Vagina (tissue), 2 donors: ENCODE results near the gene MAN1C1. TPM values are rescaled to one million over a fixed set of nuclear protein-coding genes. Genes with fewer than 3 reads are reported as not detected.
A peak's percentile ranks its signal among the peaks of the same experiment; 100 is the strongest.
"Not testable (repeated sequence)": the region's sequence is repeated elsewhere in the genome, so short reads cannot be mapped to it uniquely, and the experiment has no call there.

Experiments used
- DNase-seq, 2 donors: peaks; one replicate each; pipeline ENCODE4 v3.0.0-alpha.2; 2017; ENCODE audit errors: extremely low spot score in 2 of 2
- H3K27ac ChIP-seq: fragments of 200-600 bp; sonication (generic); one replicate; pipeline ENCODE4 v1.5.1; 2019
- H3K27me3 ChIP-seq: fragments of 200-600 bp; sonication (generic); one replicate; pipeline ENCODE4 v1.5.1; 2019
- H3K36me3 ChIP-seq, 2 donors: fragments of 200-600 bp; sonication (generic); one replicate each; pipeline ENCODE4 v1.5.1; 2017 to 2019
- H3K4me1 ChIP-seq: fragments of 200-600 bp; sonication (generic); one replicate; pipeline ENCODE4 v1.5.1; 2019
- H3K4me3 ChIP-seq, 2 donors: fragments of 200-600 bp; sonication (generic); 1 replicate in 1 of 2; 2 replicates in 1 of 2; pipeline ENCODE4 v1.5.1; 2016 to 2019
- H3K9me3 ChIP-seq: fragments of 200-600 bp; sonication (generic); one replicate; pipeline ENCODE4 v1.5.1; 2019
- POLR2A ChIP-seq, 2 donors: fragments of 450-650 bp; IDR thresholded peaks; one replicate each; pipeline ENCODE4 v1.6.1; 2017; ENCODE audit warnings: antibody characterized with exemption in 2 of 2, mild to moderate bottlenecking in 2 of 2, moderate library complexity in 2 of 2
- POLR2AphosphoS5 ChIP-seq, 2 donors: sonication (generic); formaldehyde crosslinking; IDR thresholded peaks; one replicate each; pipeline ENCODE4 v1.9.0; 2017; ENCODE audit warnings: antibody characterized with exemption in 2 of 2, mild to moderate bottlenecking in 2 of 2, low read depth in 1 of 2; ENCODE audit not compliant: insufficient read depth in 1 of 2
- intact Hi-C: fragments of 100-400 bp; cut with DNase I; formaldehyde crosslinking; loops from one replicate; pipeline ENCODE4 v1.15.1; 2023
- total RNA-seq: library from RNA; depleted of rRNA; stranded (reverse); fragments of >200 nt; gene quantifications from one replicate; pipeline ENCODE4 v1.2.3, GENCODE V29; 2016
- TF ChIP-seq, protein P1 (sequence below), 3 experiments: fragments of 450-650 bp in 2 of 3; fragments of 200-600 bp in 1 of 3; sonication (generic) in 1 of 3; IDR thresholded peaks; one replicate each; pipeline ENCODE4 v1.5.1; 2017 to 2019; ENCODE audit warnings: antibody characterized with exemption in 3 of 3, mild to moderate bottlenecking in 2 of 3, moderate library complexity in 2 of 3

The MAN1C1 gene
- total RNA-seq, 1 donor from 2014 or later: 31.4 TPM

DNA sequence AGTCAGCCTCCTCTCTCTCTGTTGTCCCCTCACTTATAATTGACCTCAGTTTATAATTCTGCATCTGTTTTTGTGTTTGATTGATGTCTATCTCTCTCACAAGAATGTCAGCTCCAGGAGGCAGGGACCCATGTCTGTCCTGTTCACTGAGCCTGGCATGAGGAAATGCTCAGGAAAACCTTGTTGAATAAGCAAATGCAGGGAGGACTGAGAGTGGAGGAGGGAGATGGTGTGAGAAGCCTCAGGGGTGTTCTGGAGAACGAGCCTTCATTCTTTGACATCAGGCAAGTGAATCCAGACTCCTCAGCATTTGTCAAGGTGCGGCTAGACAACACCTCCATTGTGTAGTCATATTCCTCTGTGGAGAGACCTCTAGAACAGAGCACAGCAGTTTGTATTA is 45.5 kb downstream of the MAN1C1 start:
- no peaks in the 10 kb centered on the region for H3K36me3 ChIP-seq
- DNase-seq: peak in 1 of 2 donors; percentile 49
- TF ChIP-seq, protein P1, sequence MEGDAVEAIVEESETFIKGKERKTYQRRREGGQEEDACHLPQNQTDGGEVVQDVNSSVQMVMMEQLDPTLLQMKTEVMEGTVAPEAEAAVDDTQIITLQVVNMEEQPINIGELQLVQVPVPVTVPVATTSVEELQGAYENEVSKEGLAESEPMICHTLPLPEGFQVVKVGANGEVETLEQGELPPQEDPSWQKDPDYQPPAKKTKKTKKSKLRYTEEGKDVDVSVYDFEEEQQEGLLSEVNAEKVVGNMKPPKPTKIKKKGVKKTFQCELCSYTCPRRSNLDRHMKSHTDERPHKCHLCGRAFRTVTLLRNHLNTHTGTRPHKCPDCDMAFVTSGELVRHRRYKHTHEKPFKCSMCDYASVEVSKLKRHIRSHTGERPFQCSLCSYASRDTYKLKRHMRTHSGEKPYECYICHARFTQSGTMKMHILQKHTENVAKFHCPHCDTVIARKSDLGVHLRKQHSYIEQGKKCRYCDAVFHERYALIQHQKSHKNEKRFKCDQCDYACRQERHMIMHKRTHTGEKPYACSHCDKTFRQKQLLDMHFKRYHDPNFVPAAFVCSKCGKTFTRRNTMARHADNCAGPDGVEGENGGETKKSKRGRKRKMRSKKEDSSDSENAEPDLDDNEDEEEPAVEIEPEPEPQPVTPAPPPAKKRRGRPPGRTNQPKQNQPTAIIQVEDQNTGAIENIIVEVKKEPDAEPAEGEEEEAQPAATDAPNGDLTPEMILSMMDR (IDR thresholded peaks at IDR 0.05): no peak
- TF ChIP-seq POLR2AphosphoS5 (IDR thresholded peaks at IDR 0.05; ENCODE audit: insufficient read depth in 1 of 2, low read depth in 1 of 2) (no peak), POLR2A (IDR thresholded peaks at IDR 0.05) (no peak)
- no peaks in the 10 kb centered on the region for H3K9me3 ChIP-seq
- H3K27me3 ChIP-seq: no peaks in the 10 kb centered on the region
- intact Hi-C loops: no loop called here
- H3K27ac ChIP-seq: no peak overlapping the region
- H3K4me1 ChIP-seq: peaks cover 33% of the 10 kb centered on the region
- H3K4me3 ChIP-seq: no peak overlapping the region

DNA sequence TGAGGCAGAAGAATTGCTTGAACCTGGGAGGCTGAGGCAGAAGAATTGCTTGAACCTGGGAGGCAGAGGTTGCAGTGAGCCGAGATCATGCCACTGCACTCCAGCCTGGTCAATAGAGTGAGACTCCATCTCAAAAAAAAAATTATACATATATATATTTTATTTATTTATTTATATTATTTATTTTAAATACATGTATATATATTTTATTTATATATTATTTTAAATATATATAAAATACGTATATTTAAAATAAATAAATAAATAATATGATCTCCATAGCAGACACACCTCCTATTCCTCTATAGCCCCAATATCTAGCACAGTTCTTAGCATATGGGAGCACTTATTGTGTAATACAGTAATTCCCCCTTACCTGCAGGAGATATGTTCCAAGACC is 46.4 kb downstream of the MAN1C1 start:
- H3K36me3 ChIP-seq, H3K9me3 ChIP-seq, intact Hi-C loops, H3K4me3 ChIP-seq, H3K27me3 ChIP-seq, DNase-seq, H3K27ac ChIP-seq: not testable (repeated sequence)
- H3K4me1 ChIP-seq: peaks cover 30% of the 10 kb centered on the region

DNA sequence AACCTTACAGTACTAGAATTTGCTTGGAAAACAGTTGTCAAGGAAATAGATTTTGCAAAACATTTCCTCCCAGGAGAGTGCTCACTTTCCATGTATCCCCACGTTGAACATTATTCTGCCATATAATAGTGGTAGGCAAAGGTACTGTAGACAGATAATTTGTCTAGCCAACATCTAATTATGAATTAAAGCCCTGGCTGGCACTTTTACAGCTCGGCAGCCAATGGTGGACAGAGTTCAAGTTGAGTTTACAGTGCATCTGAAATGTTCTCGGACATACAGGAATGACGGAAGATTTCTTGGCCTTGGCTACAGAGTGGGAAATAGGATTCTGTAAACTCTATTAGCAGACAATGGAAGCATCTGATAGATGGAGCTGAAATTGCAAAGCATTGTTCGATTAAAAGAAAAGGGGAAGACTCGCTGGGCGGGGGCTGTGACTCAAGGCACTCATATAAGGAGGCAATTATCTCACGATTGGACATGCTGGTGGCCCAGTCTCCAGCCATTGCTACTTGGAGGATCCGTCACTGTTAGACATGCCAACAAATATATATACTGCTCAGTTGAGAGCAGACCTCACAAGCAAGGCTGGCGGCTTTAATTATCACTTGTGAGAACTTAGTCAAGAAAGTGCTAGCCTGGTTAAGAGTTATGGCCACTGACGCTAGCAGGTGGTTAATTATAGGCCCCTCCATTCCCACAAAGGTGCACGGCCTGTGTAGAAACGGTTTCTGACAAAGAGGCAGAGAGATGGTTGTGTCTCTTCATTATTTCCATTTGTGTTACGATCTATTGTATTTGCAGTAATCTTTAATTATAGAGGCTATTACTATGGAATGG is 48.0 kb downstream of the MAN1C1 start:
- intact Hi-C loops: no loop called here
- Histone ChIP-seq H3K27me3 (no peaks in the 10 kb centered on the region), H3K36me3 (no peaks in the 10 kb centered on the region), H3K4me1 (peaks cover 33% of the 10 kb centered on the region), H3K27ac (no peak overlapping the region), H3K4me3 (no peak overlapping the region), H3K9me3 (no peaks in the 10 kb centered on the region)
- TF ChIP-seq, protein P1 (IDR thresholded peaks at IDR 0.05): no peak
- TF ChIP-seq POLR2A (IDR thresholded peaks at IDR 0.05) (no peak), POLR2AphosphoS5 (IDR thresholded peaks at IDR 0.05; ENCODE audit: insufficient read depth in 1 of 2, low read depth in 1 of 2) (peak in 1 of 2 donors; percentile 66)
- no peak for DNase-seq

DNA sequence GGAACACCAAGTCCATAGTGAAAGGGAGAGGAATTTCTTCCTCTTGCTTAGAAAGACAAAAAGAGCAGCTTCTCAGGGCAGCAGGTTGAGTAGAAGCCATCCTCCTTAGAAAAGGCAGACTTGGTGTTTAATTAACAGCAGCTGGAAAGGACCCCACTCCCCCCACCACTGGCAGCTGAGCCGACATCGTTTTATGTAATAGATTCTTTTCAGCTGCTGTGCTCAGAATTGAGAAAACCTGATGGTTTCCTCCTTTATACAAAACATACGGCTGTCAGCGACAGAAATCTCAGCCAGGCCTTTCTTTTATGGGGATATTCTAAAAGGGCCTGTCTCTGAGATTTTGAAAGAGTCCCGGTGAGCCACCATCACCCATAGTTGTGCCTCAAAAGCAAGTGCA is 49.9 kb downstream of the MAN1C1 start:
- H3K36me3 ChIP-seq: no peaks in the 10 kb centered on the region
- peak overlapping the region; percentile 14 for H3K27ac ChIP-seq
- intact Hi-C loops: no loop called here
- DNase-seq: no peak
- no peaks in the 10 kb centered on the region for H3K27me3 ChIP-seq
- no peak overlapping the region for H3K4me3 ChIP-seq
- H3K4me1 ChIP-seq: peaks cover 25% of the 10 kb centered on the region
- TF ChIP-seq POLR2AphosphoS5 (IDR thresholded peaks at IDR 0.05; ENCODE audit: insufficient read depth in 1 of 2, low read depth in 1 of 2) (no peak), POLR2A (IDR thresholded peaks at IDR 0.05) (no peak)
- TF ChIP-seq, protein P1 (IDR thresholded peaks at IDR 0.05): no peak
- no peaks in the 10 kb centered on the region for H3K9me3 ChIP-seq

DNA sequence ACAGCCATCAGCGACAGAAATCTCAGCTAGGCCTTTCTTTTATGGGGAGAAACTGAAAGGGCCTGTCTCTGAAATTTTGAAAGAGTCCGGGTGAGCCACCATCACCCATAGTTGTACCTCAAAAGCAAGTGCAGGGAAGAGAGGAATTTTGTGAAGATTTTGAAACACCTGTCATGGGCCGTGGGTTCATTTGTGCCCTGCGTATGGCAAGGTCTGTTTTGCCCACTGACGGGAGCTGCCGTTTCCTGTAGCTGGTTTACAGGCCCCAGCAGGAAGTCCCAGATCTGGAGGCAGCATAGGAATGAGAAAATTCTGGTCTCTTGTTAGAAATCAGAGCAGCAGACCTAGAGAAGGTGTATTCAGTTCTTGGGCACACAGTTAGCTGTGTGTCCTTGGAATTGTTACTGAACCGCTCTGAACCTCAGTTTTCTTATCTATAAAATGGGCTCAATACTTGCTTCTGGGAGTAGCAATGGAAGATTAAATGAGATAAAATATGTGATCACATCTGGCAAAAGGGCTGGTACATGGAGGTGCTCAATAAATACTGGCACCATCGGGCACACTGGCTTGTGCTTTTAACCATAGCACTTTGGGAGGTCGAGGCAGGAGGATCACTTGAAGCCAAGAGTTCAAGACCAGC is 52.5 kb downstream of the MAN1C1 start:
- Histone ChIP-seq H3K4me1 (peaks cover 23% of the 10 kb centered on the region), H3K27ac (no peak overlapping the region), H3K36me3 (no peaks in the 10 kb centered on the region), H3K4me3 (no peak overlapping the region), H3K9me3 (no peaks in the 10 kb centered on the region), H3K27me3 (no peaks in the 10 kb centered on the region)
- TF ChIP-seq POLR2AphosphoS5 (IDR thresholded peaks at IDR 0.05; ENCODE audit: insufficient read depth in 1 of 2, low read depth in 1 of 2): no peak
- TF ChIP-seq, protein P1 (IDR thresholded peaks at IDR 0.05): no peak
- TF ChIP-seq POLR2A (IDR thresholded peaks at IDR 0.05): no peak
- no peak for DNase-seq
- intact Hi-C loops: no loop called here
